ENCODE data around the gene SART3.
A peak's percentile ranks its signal among the peaks of the same experiment; 100 is the strongest.
"Not testable (repeated sequence)": the region's sequence is repeated elsewhere in the genome, so short reads cannot be mapped to it uniquely, and the experiment has no call there.

Gene SART3

GRCh38 chr12:108562348-108563135 lies 1.6 kb upstream of the SART3 start, which contains the start of gene ISCU:
Gene ISCU, plus strand, starts transcription at chr12:108562596. Its CDS starts 27 bp downstream, at chr12:108562623.
- DNase-seq, result peak; percentile 93

GRCh38 chr12:108561852-108562347 lies 927 bp upstream of the SART3 start:
- no peak for DNase-seq

GRCh38 chr12:108560321-108560721 lies 652 bp downstream of the SART3 start:
- DNase-seq, result no peak

GRCh38 chr12:108559748-108560147 lies 1.2 kb downstream of the SART3 start:
- no peak for DNase-seq

GRCh38 chr12:108559007-108559655 lies 1.8 kb downstream of the SART3 start:
- DNase-seq, result no peak

- not testable (repeated sequence) for DNase-seq
Measured at GRCh38 chr12:108555383-108555782, 5.6 kb downstream of the SART3 start.

GRCh38 chr12:108553799-108554198 lies 7.2 kb downstream of the SART3 start:
- DNase-seq, result no peak

- DNase-seq, result no peak
Measured at GRCh38 chr12:108551535-108551934, 9.4 kb downstream of the SART3 start.

GRCh38 chr12:108548954-108549521 lies 11.9 kb downstream of the SART3 start:
- no peak for DNase-seq

- no peak for DNase-seq
Measured at GRCh38 chr12:108547686-108548085, 13.3 kb downstream of the SART3 start.

- DNase-seq, result no peak
Measured at GRCh38 chr12:108543652-108544051, 17.3 kb downstream of the SART3 start.

GRCh38 chr12:108542320-108542719 lies 18.7 kb downstream of the SART3 start:
- DNase-seq, result no peak

- DNase-seq, result no peak
Measured at GRCh38 chr12:108538616-108539195, 22.3 kb downstream of the SART3 start.

GRCh38 chr12:108538146-108538545 lies 22.8 kb downstream of the SART3 start:
- no peak for DNase-seq

GRCh38 chr12:108531929-108532848 lies 28.8 kb downstream of the SART3 start:
- no peak for DNase-seq

- DNase-seq, result no peak
Measured at GRCh38 chr12:108530161-108530560, 30.8 kb downstream of the SART3 start.

- no peak for DNase-seq
Measured at GRCh38 chr12:108527166-108527496, 33.8 kb downstream of the SART3 start.

GRCh38 chr12:108526482-108527165 lies 34.3 kb downstream of the SART3 start:
- DNase-seq, result no peak

GRCh38 chr12:108525681-108526080 lies 35.3 kb downstream of the SART3 start:
- DNase-seq, result no peak

- no peak for DNase-seq
Measured at GRCh38 chr12:108523365-108523764, 37.6 kb downstream of the SART3 start.

GRCh38 chr12:108519558-108519957 lies 41.4 kb downstream of the SART3 start:
- no peak for DNase-seq
